ENCODE results near the gene PTCH1. TPM values are rescaled to one million over a fixed set of nuclear protein-coding genes. Genes with fewer than 3 reads are reported as not detected.

The PTCH1 gene
- total and polyA plus RNA-seq, 2 donors from 2014 or later = 2.6 to 37.2 TPM

DNA sequence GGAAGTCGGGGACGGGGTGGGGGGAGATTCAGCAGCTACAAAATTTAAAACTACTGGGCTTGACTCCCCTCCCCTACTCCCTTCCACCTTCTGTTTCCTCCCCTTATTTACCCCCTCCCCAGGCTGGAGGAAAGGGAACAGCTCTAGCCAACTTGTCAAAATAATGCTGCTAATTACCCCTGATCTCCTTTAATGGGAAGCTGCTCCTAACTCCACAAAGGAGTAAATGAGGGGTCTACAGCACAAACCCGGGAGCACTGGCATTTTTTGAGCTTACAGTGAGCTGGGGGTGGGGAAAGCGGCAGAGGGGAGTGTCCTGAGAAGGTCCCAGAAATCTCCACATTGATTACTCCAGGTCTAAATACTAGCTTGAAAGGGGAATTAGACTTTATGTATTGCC is 3.1 kb downstream of the PTCH1 start:
- H3K27me3 ChIP-seq (ENCODE audit: control insufficient read depth, insufficient read depth, low read length) = no peaks in the 10 kb centered on the region
- H3K9ac ChIP-seq (ENCODE audit: low read length in 3 of 3) = no peak overlapping the region
- intact Hi-C loops (cut with DNase I) = no loop called here
- no peaks in the 10 kb centered on the region for H3K9me3 ChIP-seq (ENCODE audit: control insufficient read depth in 2 of 3, insufficient read depth in 1 of 3, low read length in 3 of 3)
- no peak overlapping the region for H3K4me3 ChIP-seq (ENCODE audit: low read length in 3 of 3)
- peak in 1 of 5 donors; percentile 26 for DNase-seq
- TF ChIP-seq, protein P1, sequence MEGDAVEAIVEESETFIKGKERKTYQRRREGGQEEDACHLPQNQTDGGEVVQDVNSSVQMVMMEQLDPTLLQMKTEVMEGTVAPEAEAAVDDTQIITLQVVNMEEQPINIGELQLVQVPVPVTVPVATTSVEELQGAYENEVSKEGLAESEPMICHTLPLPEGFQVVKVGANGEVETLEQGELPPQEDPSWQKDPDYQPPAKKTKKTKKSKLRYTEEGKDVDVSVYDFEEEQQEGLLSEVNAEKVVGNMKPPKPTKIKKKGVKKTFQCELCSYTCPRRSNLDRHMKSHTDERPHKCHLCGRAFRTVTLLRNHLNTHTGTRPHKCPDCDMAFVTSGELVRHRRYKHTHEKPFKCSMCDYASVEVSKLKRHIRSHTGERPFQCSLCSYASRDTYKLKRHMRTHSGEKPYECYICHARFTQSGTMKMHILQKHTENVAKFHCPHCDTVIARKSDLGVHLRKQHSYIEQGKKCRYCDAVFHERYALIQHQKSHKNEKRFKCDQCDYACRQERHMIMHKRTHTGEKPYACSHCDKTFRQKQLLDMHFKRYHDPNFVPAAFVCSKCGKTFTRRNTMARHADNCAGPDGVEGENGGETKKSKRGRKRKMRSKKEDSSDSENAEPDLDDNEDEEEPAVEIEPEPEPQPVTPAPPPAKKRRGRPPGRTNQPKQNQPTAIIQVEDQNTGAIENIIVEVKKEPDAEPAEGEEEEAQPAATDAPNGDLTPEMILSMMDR (IDR thresholded peaks at IDR 0.05; ENCODE audit: borderline replicate concordance, extremely low read depth, insufficient read depth) = no peak
- no peak for FAIRE-seq
- no peak overlapping the region for H3K27ac ChIP-seq (ENCODE audit: low read depth in 2 of 2, low read length in 2 of 2)
- H3K36me3 ChIP-seq (ENCODE audit: control insufficient read depth in 2 of 3, insufficient read depth in 3 of 3, low read length in 3 of 3) = no peaks in the 10 kb centered on the region
- peaks cover 0 to 18% (median 0%) of the 10 kb centered on the region in 3 donors for H3K4me1 ChIP-seq (ENCODE audit: control insufficient read depth in 2 of 3, insufficient read depth in 2 of 3, low read depth in 1 of 3, low read length in 3 of 3)

- TF ChIP-seq, protein P1 (IDR thresholded peaks at IDR 0.05; ENCODE audit: borderline replicate concordance, extremely low read depth, insufficient read depth) = no peak
- DNase-seq (no peak), FAIRE-seq (no peak)
- Histone ChIP-seq H3K9me3 (ENCODE audit: control insufficient read depth in 2 of 3, insufficient read depth in 1 of 3, low read length in 3 of 3) (no peaks in the 10 kb centered on the region), H3K4me1 (ENCODE audit: control insufficient read depth in 2 of 3, insufficient read depth in 2 of 3, low read depth in 1 of 3, low read length in 3 of 3) (peaks cover 0 to 18% (median 0%) of the 10 kb centered on the region in 3 donors), H3K4me3 (ENCODE audit: low read length in 3 of 3) (peak overlapping the region in 1 of 3 donors; percentile 35), H3K9ac (ENCODE audit: low read length in 3 of 3) (no peak overlapping the region), H3K27me3 (ENCODE audit: control insufficient read depth, insufficient read depth, low read length) (no peaks in the 10 kb centered on the region), H3K27ac (ENCODE audit: low read depth in 2 of 2, low read length in 2 of 2) (no peak overlapping the region), H3K36me3 (ENCODE audit: control insufficient read depth in 2 of 3, insufficient read depth in 3 of 3, low read length in 3 of 3) (no peaks in the 10 kb centered on the region)
- intact Hi-C loops (cut with DNase I) = no loop called here
These were observed 4.1 kb downstream of the PTCH1 start for GRCh38 chr9:95512709-95513095.

DNA sequence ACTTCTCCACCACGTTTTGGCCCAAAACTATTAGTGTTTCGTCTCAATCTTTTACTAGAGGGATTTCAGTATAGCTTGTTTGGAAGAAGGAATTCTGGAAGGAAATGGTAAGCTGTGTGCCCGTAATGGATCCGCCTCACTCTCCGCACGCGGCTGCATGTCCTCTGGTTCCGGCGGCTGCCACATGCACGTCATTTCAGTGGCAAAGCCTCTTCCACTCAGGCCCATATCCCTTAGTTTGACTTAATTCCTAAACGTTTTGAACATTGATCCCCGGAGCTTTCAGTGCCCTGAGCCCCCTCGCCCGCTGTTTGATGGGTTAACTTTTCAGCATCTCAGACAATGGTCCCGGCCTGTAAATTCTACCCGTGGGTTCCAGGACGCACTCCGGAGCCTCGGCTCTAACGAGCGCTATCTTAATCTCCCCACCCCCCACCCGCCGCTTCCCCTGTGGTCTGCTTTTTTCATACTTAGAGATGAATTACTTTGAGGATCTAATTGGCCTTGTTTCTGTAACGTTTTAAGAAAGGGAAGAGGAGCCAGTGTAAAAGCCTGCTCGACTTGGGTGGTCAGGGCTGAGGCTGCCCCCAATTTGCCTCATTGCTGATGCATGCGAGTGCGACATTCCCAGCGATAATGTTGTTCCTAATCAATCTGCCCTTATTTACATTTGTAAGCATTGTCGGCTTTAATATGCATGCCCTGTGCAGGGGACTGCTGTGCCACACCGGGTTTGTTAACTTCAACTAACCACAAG is 4.6 kb downstream of the PTCH1 start:
- Histone ChIP-seq H3K27me3 (ENCODE audit: control insufficient read depth, insufficient read depth, low read length) (no peaks in the 10 kb centered on the region), H3K4me3 (ENCODE audit: low read length in 3 of 3) (peak overlapping the region; percentile 71 to 94 (median 82)), H3K27ac (ENCODE audit: low read depth in 2 of 2, low read length in 2 of 2) (no peak overlapping the region), H3K4me1 (ENCODE audit: control insufficient read depth in 2 of 3, insufficient read depth in 2 of 3, low read depth in 1 of 3, low read length in 3 of 3) (peaks cover 0 to 13% (median 0%) of the 10 kb centered on the region in 3 donors), H3K9me3 (ENCODE audit: control insufficient read depth in 2 of 3, insufficient read depth in 1 of 3, low read length in 3 of 3) (no peaks in the 10 kb centered on the region), H3K36me3 (ENCODE audit: control insufficient read depth in 2 of 3, insufficient read depth in 3 of 3, low read length in 3 of 3) (no peaks in the 10 kb centered on the region), H3K9ac (ENCODE audit: low read length in 3 of 3) (peak overlapping the region in 2 of 3 donors; percentile 48 to 78)
- peak; percentile 39 to 83 (median 61) for DNase-seq
- TF ChIP-seq, protein P1 (IDR thresholded peaks at IDR 0.05; ENCODE audit: borderline replicate concordance, extremely low read depth, insufficient read depth) = no peak
- intact Hi-C loops (cut with DNase I) = no loop called here
- no peak for FAIRE-seq

Measured in kidney (tissue), 14 donors.